HepG2 (cell line): ENCODE measurements around the gene NEK6. TPM values are rescaled to one million over a fixed set of nuclear protein-coding genes. Genes with fewer than 3 reads are reported as not detected.

Experiments
- CCDC6 ChIP-seq: sonication (generic); formaldehyde crosslinking; IDR thresholded peaks from 2 replicates; pipeline ENCODE4 v1.8.1; 2022; ENCODE audit warnings: mild to moderate bottlenecking, missing genetic modification reagents, moderate library complexity
- DNMT1 ChIP-seq: sonication (generic); formaldehyde crosslinking; IDR thresholded peaks from 2 replicates; pipeline ENCODE4 v1.5.1; 2020; ENCODE audit warnings: mild to moderate bottlenecking, missing genetic modification reagents
- EHMT2 ChIP-seq: fragments of 200-600 bp; sonication (generic); IDR thresholded peaks from 2 replicates; pipeline ENCODE4 v1.7.0; 2017; ENCODE audit warnings: antibody characterized with exemption, low read depth, low read length, borderline replicate concordance
- HDAC1 ChIP-seq: sonication (generic); formaldehyde crosslinking; IDR thresholded peaks from 2 replicates; pipeline ENCODE4 v1.5.1; 2020; ENCODE audit warnings: mild to moderate bottlenecking, missing genetic modification reagents
- HDAC6 ChIP-seq: fragments of 200-600 bp; sonication (generic); IDR thresholded peaks from 2 replicates; pipeline ENCODE4 v1.7.0; 2017; ENCODE audit warnings: mild to moderate bottlenecking, antibody characterized with exemption, low read length, low read depth
- IKZF4 ChIP-seq: sonication (generic); formaldehyde crosslinking; IDR thresholded peaks from 2 replicates; pipeline ENCODE4 v1.5.1; 2020; ENCODE audit warnings: borderline replicate concordance, mild to moderate bottlenecking, low read depth, missing genetic modification reagents; ENCODE audit errors: not compliant biosample characterization
- MED1 ChIP-seq: sonication (generic); formaldehyde crosslinking; IDR thresholded peaks from 2 replicates; pipeline ENCODE4 v1.4.0; 2020; ENCODE audit warnings: missing genetic modification reagents
- NFRKB ChIP-seq: fragments of 450-650 bp; IDR thresholded peaks from 2 replicates; pipeline ENCODE4 v1.6.1; 2017
- PBX2 ChIP-seq: IDR thresholded peaks from 2 replicates; pipeline ENCODE4 v1.6.1; 2016; ENCODE audit warnings: control low read depth
- RAD21 ChIP-seq: fragments of 450-650 bp; formaldehyde crosslinking; IDR thresholded peaks from 2 replicates; pipeline ENCODE4 v1.5.0; 2020; ENCODE audit warnings: mild to moderate bottlenecking
- RCOR2 ChIP-seq: IDR thresholded peaks from 2 replicates; pipeline ENCODE4 v1.6.1; 2016; ENCODE audit warnings: missing biosample characterization, missing genetic modification reagents
- SMAD9 ChIP-seq: sonication (generic); formaldehyde crosslinking; IDR thresholded peaks from 2 replicates; pipeline ENCODE4 v1.5.1; 2020; ENCODE audit warnings: mild to moderate bottlenecking, missing genetic modification reagents
- SNAI1 ChIP-seq: sonication (generic); formaldehyde crosslinking; IDR thresholded peaks from 2 replicates; pipeline ENCODE4 v1.5.0; 2020; ENCODE audit warnings: mild to moderate bottlenecking, missing genetic modification reagents, borderline replicate concordance
- TEAD3 ChIP-seq: optimal IDR thresholded peaks from 2 replicates; pipeline ENCODE3; 2016; ENCODE audit warnings: borderline replicate concordance
- ZFP41 ChIP-seq: sonication (generic); formaldehyde crosslinking; IDR thresholded peaks from 2 replicates; pipeline ENCODE4 v1.4.0; 2020; ENCODE audit warnings: mild to moderate bottlenecking, missing genetic modification reagents, borderline replicate concordance
- ZMYM2 ChIP-seq: sonication (generic); formaldehyde crosslinking; IDR thresholded peaks from 2 replicates; pipeline ENCODE4 v1.8.0; 2022; ENCODE audit warnings: mild to moderate bottlenecking, missing genetic modification reagents
- ZNF317 ChIP-seq: sonication (generic); formaldehyde crosslinking; IDR thresholded peaks from 2 replicates; pipeline ENCODE4 v1.5.0; 2020; ENCODE audit warnings: mild to moderate bottlenecking, missing genetic modification reagents
- ZNF558 ChIP-seq: sonication (generic); formaldehyde crosslinking; IDR thresholded peaks from 2 replicates; pipeline ENCODE4 v1.9.0; 2022; ENCODE audit warnings: mild to moderate bottlenecking, missing genetic modification reagents, borderline replicate concordance
- ZNF629 ChIP-seq: sonication (generic); formaldehyde crosslinking; conservative IDR thresholded peaks from 2 replicates; pipeline ENCODE4 v1.5.0; 2020; ENCODE audit warnings: missing genetic modification reagents
- polyA plus RNA-seq, 8 experiments: library from polyadenylated mRNA; depleted of rRNA in 3 of 8; stranded (reverse) in 7 of 8; unstranded in 1 of 8; fragments of >200 nt; fragmentation: Illumina TruSeq in 4 of 8; extraction: Trizol in 4 of 8; gene quantifications; 2 replicates each; pipeline versions ENCODE4 v1.2.1 to v1.2.3, GENCODE V29; 2011 to 2016; ENCODE audit warnings: low read depth in 4 of 8, missing spikeins in 1 of 8, mixed read lengths in 1 of 8; ENCODE audit not compliant: insufficient read depth in 1 of 8
- total RNA-seq, 5 experiments: library from RNA; depleted of rRNA; stranded (reverse); fragments of >200 nt; fragmentation: Illumina TruSeq; extraction: Trizol; gene quantifications; 2 replicates each; pipeline ENCODE4 v1.2.3, GENCODE V29; 2016; ENCODE audit warnings: low read depth in 1 of 5
- TF ChIP-seq, protein P1 (sequence below): sonication (generic); formaldehyde crosslinking; IDR thresholded peaks from 2 replicates; pipeline ENCODE4 v1.4.0; 2020; ENCODE audit warnings: low read depth, missing genetic modification reagents
- TF ChIP-seq, protein P2 (sequence below): sonication (generic); formaldehyde crosslinking; IDR thresholded peaks from 2 replicates; pipeline ENCODE4 v1.8.0; 2022; ENCODE audit warnings: low read depth, missing genetic modification reagents

NEK6 gene
- total and polyA plus RNA-seq, 2 of the 13 experiments (the other 11 are each of a cell fraction or from before 2014, with no cell fraction given): 30.4 to 119 TPM

- TF ChIP-seq MED1 (no peak), CCDC6 (CRISPR knock-in tag) (no peak), SNAI1 (no peak), RAD21 (CRISPR knock-in tag) (no peak), HDAC6 (no peak), IKZF4 (CRISPR knock-in tag) (no peak), ZNF558 (no peak), ZNF317 (CRISPR knock-in tag) (no peak), TEAD3 (no peak), PBX2 (no peak), ZNF629 (CRISPR knock-in tag) (peak; percentile 99), NFRKB (no peak), ZMYM2 (CRISPR knock-in tag) (peak; percentile 63; the same call in 1 of the 2 replicates), HDAC1 (CRISPR knock-in tag) (0 out of 2 replicates have a peak, but pooled peaks have one; percentile 4), ZFP41 (no peak), RCOR2 (peak; percentile 63; the same call in 1 of the 2 replicates), EHMT2 (no peak), SMAD9 (CRISPR knock-in tag) (no peak), DNMT1 (no peak)
- TF ChIP-seq, protein P1, sequence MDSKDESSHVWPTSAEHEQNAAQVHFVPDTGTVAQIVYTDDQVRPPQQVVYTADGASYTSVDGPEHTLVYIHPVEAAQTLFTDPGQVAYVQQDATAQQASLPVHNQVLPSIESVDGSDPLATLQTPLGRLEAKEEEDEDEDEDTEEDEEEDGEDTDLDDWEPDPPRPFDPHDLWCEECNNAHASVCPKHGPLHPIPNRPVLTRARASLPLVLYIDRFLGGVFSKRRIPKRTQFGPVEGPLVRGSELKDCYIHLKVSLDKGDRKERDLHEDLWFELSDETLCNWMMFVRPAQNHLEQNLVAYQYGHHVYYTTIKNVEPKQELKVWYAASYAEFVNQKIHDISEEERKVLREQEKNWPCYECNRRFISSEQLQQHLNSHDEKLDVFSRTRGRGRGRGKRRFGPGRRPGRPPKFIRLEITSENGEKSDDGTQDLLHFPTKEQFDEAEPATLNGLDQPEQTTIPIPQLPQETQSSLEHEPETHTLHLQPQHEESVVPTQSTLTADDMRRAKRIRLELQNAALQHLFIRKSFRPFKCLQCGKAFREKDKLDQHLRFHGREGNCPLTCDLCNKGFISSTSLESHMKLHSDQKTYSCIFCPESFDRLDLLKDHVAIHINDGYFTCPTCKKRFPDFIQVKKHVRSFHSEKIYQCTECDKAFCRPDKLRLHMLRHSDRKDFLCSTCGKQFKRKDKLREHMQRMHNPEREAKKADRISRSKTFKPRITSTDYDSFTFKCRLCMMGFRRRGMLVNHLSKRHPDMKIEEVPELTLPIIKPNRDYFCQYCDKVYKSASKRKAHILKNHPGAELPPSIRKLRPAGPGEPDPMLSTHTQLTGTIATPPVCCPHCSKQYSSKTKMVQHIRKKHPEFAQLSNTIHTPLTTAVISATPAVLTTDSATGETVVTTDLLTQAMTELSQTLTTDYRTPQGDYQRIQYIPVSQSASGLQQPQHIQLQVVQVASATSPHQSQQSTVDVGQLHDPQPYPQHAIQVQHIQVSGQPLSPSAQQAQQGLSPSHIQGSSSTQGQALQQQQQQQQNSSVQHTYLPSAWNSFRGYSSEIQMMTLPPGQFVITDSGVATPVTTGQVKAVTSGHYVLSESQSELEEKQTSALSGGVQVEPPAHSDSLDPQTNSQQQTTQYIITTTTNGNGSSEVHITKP (CRISPR knock-in tag): no peak
- TF ChIP-seq, protein P2, sequence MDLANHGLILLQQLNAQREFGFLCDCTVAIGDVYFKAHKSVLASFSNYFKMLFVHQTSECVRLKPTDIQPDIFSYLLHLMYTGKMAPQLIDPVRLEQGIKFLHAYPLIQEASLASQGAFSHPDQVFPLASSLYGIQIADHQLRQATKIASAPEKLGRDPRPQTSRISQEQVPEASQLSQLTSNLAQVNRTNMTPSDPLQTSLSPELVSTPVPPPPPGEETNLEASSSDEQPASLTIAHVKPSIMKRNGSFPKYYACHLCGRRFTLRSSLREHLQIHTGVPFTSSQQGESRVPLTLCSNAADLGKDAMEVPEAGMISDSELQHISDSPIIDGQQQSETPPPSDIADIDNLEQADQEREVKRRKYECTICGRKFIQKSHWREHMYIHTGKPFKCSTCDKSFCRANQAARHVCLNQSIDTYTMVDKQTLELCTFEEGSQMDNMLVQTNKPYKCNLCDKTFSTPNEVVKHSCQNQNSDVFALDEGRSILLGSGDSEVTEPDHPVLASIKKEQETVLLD: no peak
Measured at GRCh38 chr9:124257070-124257843, 492 bp upstream of the NEK6 start (continued).
